ENCODE data around the gene SLC15A2. TPM values are rescaled to one million over a fixed set of nuclear protein-coding genes. Genes with fewer than 3 reads are reported as not detected.

SLC15A2 gene
- total RNA-seq, 4 donors from 2014 or later = 0.52 to 2.1 (median 1.0) TPM

DNA sequence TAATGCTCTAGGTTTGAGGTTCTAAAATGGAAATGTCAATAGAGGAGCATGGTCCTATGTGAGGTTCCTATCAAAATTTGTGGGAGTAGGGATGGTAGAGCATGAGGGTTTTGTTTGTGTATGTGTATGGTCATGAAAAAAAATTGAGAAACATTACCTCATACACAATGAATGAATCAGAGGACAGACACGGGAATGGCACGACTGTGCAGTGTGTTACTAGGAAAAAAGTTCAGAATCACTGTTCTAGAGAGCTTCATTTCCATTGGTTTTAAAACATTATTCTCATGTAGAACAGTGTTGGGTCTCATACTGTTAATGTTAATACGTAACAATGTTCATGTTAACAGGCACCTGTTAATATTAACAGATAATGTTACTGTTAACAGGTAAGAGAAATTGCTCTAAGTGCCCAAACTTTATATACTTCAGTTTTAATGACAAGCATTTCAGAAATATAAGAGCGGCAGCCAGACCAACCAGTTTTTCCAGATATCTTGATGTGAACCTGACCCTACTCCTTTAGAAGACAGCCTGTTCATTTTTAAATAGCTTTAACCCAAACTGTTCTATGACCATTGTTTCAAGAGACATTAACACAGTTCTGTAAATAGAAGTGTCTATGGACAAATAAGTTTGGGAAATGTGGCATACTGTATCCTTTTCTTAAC is 48.0 kb downstream of the SLC15A2 start:
- WGBS = 90% methylated on average over 4 of the region's 4 CpGs
- intact Hi-C loops (cut with DNase I) = no loop called here
- no peak overlapping the region for H3K27ac ChIP-seq (replicated peaks in 1 of 4)
- no peak overlapping the region for H3K4me3 ChIP-seq
- TF ChIP-seq POLR2A (IDR thresholded peaks at IDR 0.05; ENCODE audit: low read depth) (no peak), POLR2AphosphoS5 (IDR thresholded peaks at IDR 0.05) (no peak), CTCF (IDR thresholded peaks at IDR 0.05) (no peak), EP300 (IDR thresholded peaks at IDR 0.05) (no peak)
- no peak for DNase-seq (ENCODE audit: extremely low spot score)
- H3K4me1 ChIP-seq = no peaks in the 10 kb centered on the region
- no peaks in the 10 kb centered on the region for H3K27me3 ChIP-seq
- H3K9me3 ChIP-seq = no peaks in the 10 kb centered on the region
- H3K36me3 ChIP-seq = peaks cover 0 to 5% (median 0%) of the 10 kb centered on the region in 4 donors

DNA sequence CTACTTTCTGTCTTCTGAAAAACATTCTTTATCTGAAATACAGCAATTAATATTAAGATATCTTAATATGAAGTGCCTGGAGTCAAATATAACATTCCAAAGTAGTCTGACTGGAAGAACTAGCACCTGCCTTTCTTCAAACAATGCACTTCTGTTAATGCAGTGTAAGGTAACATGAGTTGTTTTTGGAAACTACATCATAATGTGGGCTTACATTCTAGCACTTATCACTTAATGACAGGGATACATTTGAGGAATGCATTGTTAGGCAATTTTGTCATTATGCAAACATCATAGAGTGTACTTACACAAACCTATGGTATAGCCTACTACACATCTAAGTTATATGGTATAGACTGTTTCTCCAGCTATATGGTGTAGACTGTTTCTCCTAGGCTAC is 49.2 kb downstream of the SLC15A2 start:
- Histone ChIP-seq H3K9me3 (no peaks in the 10 kb centered on the region), H3K36me3 (peaks cover 0 to 5% (median 0%) of the 10 kb centered on the region in 4 donors), H3K27ac (replicated peaks in 1 of 4) (no peak overlapping the region), H3K27me3 (no peaks in the 10 kb centered on the region), H3K4me3 (no peak overlapping the region), H3K4me1 (no peaks in the 10 kb centered on the region)
- intact Hi-C loops (cut with DNase I) = no loop called here
- no peak for DNase-seq (ENCODE audit: extremely low spot score)
- no peak for TF ChIP-seq EP300 (IDR thresholded peaks at IDR 0.05)
- TF ChIP-seq POLR2AphosphoS5 (IDR thresholded peaks at IDR 0.05) = no peak
- TF ChIP-seq POLR2A (IDR thresholded peaks at IDR 0.05; ENCODE audit: low read depth) = no peak
- TF ChIP-seq CTCF (IDR thresholded peaks at IDR 0.05) = no peak

DNA sequence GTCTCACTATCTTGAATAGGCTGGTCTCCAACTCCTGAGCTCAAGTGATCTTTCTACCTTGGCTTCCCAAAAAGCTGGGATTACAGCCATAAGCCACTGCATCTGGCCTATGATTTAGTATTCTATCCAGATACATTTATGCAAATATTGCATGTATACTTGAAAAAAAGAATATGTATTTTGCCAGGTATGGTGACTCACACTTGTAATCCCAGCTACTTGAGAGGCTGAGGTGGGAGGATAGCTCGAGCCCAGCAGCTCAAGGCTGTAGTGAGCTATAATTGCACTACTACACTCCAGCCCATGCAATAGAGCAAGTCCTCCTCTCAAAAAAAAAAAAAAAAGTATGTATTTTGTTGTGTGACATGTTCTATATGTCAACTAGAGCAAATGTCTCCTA is 54.4 kb downstream of the SLC15A2 start:
- no peak overlapping the region for H3K27ac ChIP-seq (replicated peaks in 1 of 4)
- TF ChIP-seq CTCF (IDR thresholded peaks at IDR 0.05) (no peak), EP300 (IDR thresholded peaks at IDR 0.05) (no peak)
- no peak overlapping the region for H3K4me3 ChIP-seq
- no peaks in the 10 kb centered on the region for H3K27me3 ChIP-seq
- no peaks in the 10 kb centered on the region for H3K36me3 ChIP-seq
- 94% methylated on average over 1 of the region's 1 CpG for WGBS
- DNase-seq (ENCODE audit: extremely low spot score) = no peak
- no peaks in the 10 kb centered on the region for H3K4me1 ChIP-seq
- intact Hi-C loops (cut with DNase I) = no loop called here
- peaks cover 0 to 18% (median 6%) of the 10 kb centered on the region in 4 donors for H3K9me3 ChIP-seq

GRCh38 chr3:121951291-121951919 is 57.2 kb downstream of the SLC15A2 start:
- Histone ChIP-seq H3K4me1 (no peaks in the 10 kb centered on the region), H3K27ac (replicated peaks in 1 of 4) (no peak overlapping the region), H3K9me3 (peaks cover 0 to 18% (median 6%) of the 10 kb centered on the region in 4 donors), H3K4me3 (no peak overlapping the region), H3K27me3 (no peaks in the 10 kb centered on the region), H3K36me3 (no peaks in the 10 kb centered on the region)
- intact Hi-C loops (cut with DNase I) = no loop called here
- TF ChIP-seq EP300 (IDR thresholded peaks at IDR 0.05) = no peak
- 0% methylated on average over 1 of the region's 1 CpG for WGBS
- DNase-seq (ENCODE audit: extremely low spot score) = no peak

GRCh38 chr3:121956363-121956762 is 62.2 kb downstream of the SLC15A2 start:
- DNase-seq (ENCODE audit: extremely low spot score) = no peak
- WGBS = 61% methylated on average over 3 of the region's 3 CpGs
- H3K36me3 ChIP-seq = no peaks in the 10 kb centered on the region
- peaks cover 0 to 12% (median 6%) of the 10 kb centered on the region in 4 donors for H3K9me3 ChIP-seq
- H3K27me3 ChIP-seq = no peaks in the 10 kb centered on the region
- no peak overlapping the region for H3K4me3 ChIP-seq
- intact Hi-C loops (cut with DNase I) = no loop called here
- TF ChIP-seq POLR2AphosphoS5 (IDR thresholded peaks at IDR 0.05) (no peak), POLR2A (IDR thresholded peaks at IDR 0.05; ENCODE audit: low read depth) (no peak), EP300 (IDR thresholded peaks at IDR 0.05) (no peak), CTCF (IDR thresholded peaks at IDR 0.05) (no peak)
- no peaks in the 10 kb centered on the region for H3K4me1 ChIP-seq
- H3K27ac ChIP-seq (replicated peaks in 1 of 4) = no peak overlapping the region

Data from esophagus muscularis mucosa (tissue), 4 donors.